ENCODE results near the gene SYT9.

The SYT9 gene

DNA sequence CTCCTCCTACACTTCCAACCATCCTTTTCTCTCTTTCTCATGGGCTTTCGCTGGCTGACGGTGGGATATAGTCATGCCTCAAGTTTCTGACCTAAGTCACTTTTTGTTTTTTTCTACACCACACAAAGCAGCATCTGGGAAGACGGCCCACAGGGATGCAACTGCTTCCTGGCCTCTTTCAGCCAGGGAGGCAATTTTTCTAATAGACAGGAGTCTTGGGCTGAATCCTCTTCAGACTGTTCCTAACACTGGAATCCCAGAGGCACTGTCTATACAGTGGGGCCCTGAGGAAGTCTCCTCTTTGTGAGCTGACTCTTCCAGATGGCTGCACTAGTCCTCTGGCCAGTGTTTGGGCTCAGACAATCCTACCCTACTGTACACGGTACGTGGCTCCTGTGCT lies 193.9 kb downstream of the SYT9 start:
- in situ Hi-C loops (cut with MboI; ENCODE audit: low pct_unique_long_range_greater_than_20kb, low sequenced_read_pairs, unreplicated experiment): no loop called here

DNA sequence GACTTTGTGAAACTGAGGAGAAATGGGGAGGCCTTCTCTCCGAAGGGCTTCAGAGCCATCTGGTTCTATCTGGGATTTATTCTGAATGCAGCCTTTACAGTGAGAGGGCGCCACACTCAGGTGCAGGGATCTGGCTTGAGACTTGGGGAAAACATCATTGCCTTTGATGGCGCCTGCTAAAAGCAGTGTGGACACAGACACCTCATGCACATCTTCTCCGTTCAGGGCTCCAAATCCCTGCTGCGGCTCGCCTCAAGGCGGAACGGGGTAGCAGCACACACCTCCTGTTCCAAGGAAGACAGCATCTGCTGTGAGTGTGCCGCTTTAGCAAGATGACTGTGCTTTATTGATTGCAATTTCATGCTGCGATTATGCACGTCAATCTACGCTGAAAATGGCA lies 196.5 kb downstream of the SYT9 start:
- in situ Hi-C loops (cut with MboI; ENCODE audit: low pct_unique_long_range_greater_than_20kb, low sequenced_read_pairs, unreplicated experiment): no loop called here
- DNase-seq (ENCODE audit: low spot score): no peak
- TF ChIP-seq, protein P1, sequence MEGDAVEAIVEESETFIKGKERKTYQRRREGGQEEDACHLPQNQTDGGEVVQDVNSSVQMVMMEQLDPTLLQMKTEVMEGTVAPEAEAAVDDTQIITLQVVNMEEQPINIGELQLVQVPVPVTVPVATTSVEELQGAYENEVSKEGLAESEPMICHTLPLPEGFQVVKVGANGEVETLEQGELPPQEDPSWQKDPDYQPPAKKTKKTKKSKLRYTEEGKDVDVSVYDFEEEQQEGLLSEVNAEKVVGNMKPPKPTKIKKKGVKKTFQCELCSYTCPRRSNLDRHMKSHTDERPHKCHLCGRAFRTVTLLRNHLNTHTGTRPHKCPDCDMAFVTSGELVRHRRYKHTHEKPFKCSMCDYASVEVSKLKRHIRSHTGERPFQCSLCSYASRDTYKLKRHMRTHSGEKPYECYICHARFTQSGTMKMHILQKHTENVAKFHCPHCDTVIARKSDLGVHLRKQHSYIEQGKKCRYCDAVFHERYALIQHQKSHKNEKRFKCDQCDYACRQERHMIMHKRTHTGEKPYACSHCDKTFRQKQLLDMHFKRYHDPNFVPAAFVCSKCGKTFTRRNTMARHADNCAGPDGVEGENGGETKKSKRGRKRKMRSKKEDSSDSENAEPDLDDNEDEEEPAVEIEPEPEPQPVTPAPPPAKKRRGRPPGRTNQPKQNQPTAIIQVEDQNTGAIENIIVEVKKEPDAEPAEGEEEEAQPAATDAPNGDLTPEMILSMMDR (IDR thresholded peaks at IDR 0.05; ENCODE audit: extremely low read depth, insufficient read depth, missing control alignments): peak; percentile 13

More for the DNA sequence above, 193.9 kb downstream of the SYT9 start:
- TF ChIP-seq, protein P1 (IDR thresholded peaks at IDR 0.05; ENCODE audit: extremely low read depth, insufficient read depth, missing control alignments): no peak
- no peak for DNase-seq (ENCODE audit: low spot score)

DNA sequence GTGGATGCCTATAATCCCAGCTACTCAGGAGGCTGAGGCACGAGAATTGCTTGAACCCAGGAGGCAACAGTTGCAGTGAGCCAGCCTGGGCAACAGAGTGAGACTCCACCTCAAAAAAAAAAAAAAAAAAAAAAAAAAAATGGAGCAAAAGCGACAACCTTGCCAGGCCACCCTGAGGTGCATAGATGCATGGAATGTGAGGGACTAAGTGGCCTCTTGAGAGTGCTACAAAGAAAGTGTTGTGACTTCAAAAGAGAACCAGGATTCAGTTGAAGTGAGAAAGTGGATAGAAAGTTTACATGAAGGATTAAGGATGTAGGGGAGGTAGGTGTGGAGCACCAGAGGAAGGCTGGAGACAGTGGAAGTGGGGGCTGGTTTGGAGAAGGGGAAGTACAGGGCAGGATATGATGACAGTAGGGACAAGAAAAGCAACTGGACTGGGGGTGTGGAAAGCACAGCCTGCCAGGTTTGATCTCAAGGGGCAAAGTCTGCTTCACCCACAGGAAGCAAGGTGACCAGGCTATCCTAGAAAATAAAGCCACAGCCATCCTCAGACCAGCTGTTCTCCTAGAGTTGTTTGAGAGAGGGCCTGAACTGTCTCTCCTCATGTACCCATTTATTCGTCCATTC lies 197.6 kb downstream of the SYT9 start:
- no peak for DNase-seq (ENCODE audit: low spot score)
- TF ChIP-seq, protein P1 (IDR thresholded peaks at IDR 0.05; ENCODE audit: extremely low read depth, insufficient read depth, missing control alignments): no peak

DNA sequence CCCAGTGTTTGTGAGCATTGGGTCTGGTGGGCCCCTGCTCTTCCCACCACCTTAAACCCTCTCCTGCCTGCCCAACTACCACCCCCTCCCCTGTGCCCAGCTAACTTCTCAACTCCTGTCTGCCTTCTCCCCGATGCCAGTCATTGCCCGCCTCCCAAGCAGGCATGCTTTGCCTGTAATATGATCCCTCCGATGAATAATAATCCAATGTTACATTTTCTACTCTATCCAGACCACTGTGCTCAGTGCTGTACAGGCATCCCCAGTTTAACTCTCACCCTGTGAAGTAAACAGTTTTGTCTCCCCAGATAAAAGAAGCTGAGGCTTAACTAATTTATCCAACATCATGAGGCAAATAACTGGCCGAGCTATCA lies 198.1 kb downstream of the SYT9 start:
- TF ChIP-seq, protein P1 (IDR thresholded peaks at IDR 0.05; ENCODE audit: extremely low read depth, insufficient read depth, missing control alignments): no peak
- in situ Hi-C loops (cut with MboI; ENCODE audit: low pct_unique_long_range_greater_than_20kb, low sequenced_read_pairs, unreplicated experiment): no loop called here
- no peak for DNase-seq (ENCODE audit: low spot score)

More for the DNA sequence above, 197.6 kb downstream of the SYT9 start:
- in situ Hi-C loops (cut with MboI; ENCODE audit: low pct_unique_long_range_greater_than_20kb, low sequenced_read_pairs, unreplicated experiment): no loop called here

DNA sequence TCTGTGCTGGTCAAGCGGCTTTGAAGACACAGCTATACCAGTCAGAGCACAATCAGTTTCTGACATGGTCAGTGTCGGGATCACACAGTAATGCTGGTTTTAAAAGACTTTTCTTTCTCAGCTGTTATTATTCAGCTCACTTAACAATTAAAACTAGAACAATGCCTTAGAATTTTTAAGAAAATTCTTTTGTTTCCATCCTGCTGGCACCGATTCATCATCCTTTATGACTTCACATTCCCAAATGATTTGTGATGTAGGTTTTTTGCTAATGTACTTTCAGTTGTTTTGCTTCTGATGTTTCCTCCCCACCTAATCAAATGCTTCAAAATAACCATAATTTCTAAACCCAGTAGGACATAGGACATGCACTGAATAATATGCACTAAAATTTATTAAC lies 199.1 kb downstream of the SYT9 start:
- no peak for DNase-seq (ENCODE audit: low spot score)
- TF ChIP-seq, protein P1 (IDR thresholded peaks at IDR 0.05; ENCODE audit: extremely low read depth, insufficient read depth, missing control alignments): no peak
- in situ Hi-C loops (cut with MboI; ENCODE audit: low pct_unique_long_range_greater_than_20kb, low sequenced_read_pairs, unreplicated experiment): no loop called here

DNA sequence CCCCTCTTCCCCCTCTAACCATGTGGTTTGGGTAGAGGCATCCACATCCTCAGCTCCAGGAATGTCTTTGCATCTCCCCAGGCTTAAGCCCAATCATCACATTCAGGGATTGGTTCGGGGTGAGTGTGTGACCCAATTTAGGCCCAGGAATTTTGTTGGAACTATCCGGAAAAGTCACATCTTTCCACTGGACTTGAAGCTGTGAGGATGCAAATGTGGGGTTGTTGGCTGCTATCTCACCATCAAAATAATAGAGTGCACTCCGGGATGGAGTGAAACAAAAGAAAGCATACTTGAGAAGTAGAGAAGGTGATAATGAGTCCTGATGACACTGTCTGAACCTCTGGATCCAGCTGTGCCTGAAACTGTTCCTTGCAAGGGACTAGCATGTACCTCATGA lies 199.8 kb downstream of the SYT9 start:
- in situ Hi-C loops (cut with MboI; ENCODE audit: low pct_unique_long_range_greater_than_20kb, low sequenced_read_pairs, unreplicated experiment): no loop called here
- DNase-seq (ENCODE audit: low spot score): no peak
- TF ChIP-seq, protein P1 (IDR thresholded peaks at IDR 0.05; ENCODE audit: extremely low read depth, insufficient read depth, missing control alignments): no peak

Measured in GM13977 (cell line).